ENCODE measurements around the gene BBS7. TPM values are rescaled to one million over a fixed set of nuclear protein-coding genes. Genes with fewer than 3 reads are reported as not detected.

The BBS7 gene
- total and polyA plus RNA-seq, 10 of the 15 experiments (the other 5 are each of a cell fraction or from before 2014, with no cell fraction given): 5.2 to 15.2 (median 9.0) TPM

DNA sequence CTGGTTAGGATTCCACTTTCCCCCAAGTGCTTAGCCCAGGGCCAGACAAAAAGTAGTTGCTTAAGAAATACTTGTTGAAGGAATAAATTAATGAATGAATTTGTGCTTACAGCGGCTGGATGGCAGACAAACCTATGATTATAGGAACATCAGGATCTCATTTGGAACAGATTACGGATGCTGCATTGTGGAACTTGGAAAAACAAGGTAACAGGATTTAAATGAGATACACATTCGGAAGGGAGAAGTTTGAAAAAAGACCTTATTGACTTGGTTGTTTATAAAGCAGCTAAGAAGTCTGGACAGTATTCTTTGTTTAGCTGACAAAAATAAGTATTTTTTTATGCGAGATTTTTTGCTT, 68.6 kb downstream of the BBS7 start:
- intact Hi-C loops (cut with micrococcal nuclease; ENCODE audit: unreplicated experiment): loop anchor here (1.0 kb wide), 1 partner anchor 19 kb away; no protein-coding TSS in a partner anchor
- Histone ChIP-seq H2AFZ (ENCODE audit: control insufficient read depth, low read depth, low read length) (peak overlapping the region; percentile 97), H3K4me3 (peak overlapping the region; percentile 79), H4K20me1 (ENCODE audit: control insufficient read depth, insufficient read depth) (no peaks in the 10 kb centered on the region), H3K9ac (ENCODE audit: control insufficient read depth, insufficient read depth, low read length) (peak overlapping the region; percentile 96), H3K36me3 (ENCODE audit: control insufficient read depth in 2 of 2, insufficient read depth in 2 of 2, low read length in 1 of 2) (peaks cover 0 to 18% of the 10 kb centered on the region in 2 experiments; a peak in 1 of 4 replicates), H3K4me1 (ENCODE audit: control insufficient read depth, insufficient read depth, low read length) (peaks cover 15% of the 10 kb centered on the region), H3K27ac (ENCODE audit: control insufficient read depth, insufficient read depth) (peak overlapping the region; percentile 94), H3K4me2 (ENCODE audit: control insufficient read depth, insufficient read depth) (peak overlapping the region; percentile 76), H3K79me2 (ENCODE audit: control insufficient read depth, insufficient read depth, low read length) (peaks cover 38% of the 10 kb centered on the region), H3K9me3 (replicated peaks; ENCODE audit: control insufficient read depth, insufficient read depth, low read length) (no peaks in the 10 kb centered on the region), H3K27me3 (replicated peaks in 1 of 2; ENCODE audit: control insufficient read depth in 2 of 2, insufficient read depth in 2 of 2, low read length in 1 of 2) (no peaks in the 10 kb centered on the region)
- RAD21 ChIA-PET (ENCODE audit: unreplicated experiment): interaction anchor here (0.6 to 3.3 kb wide), 4 partner anchors 9 to 68 kb away, joined by 3 to 28 read pairs (median 6); partner anchors contain the start of genes BBS7 and CCNA2
- TF ChIP-seq CHD1 (IDR thresholded peaks at IDR 0.05; ENCODE audit: low read depth, low read length): no peak
- peak; percentile 20 for TF ChIP-seq HDAC6 (IDR thresholded peaks at IDR 0.05; ENCODE audit: unreplicated experiment)
- CTCF ChIA-PET: interaction anchor here (1.9 kb wide), 1 partner anchor 16 kb away, joined by 6 read pairs; no protein-coding TSS in a partner anchor
- BruUV-seq (replicated peaks): no TSS peak
- DNase-seq (ENCODE audit: low read depth, low spot score) (no peak), FAIRE-seq (no peak), ATAC-seq (no peak)
- POLR2A ChIA-PET: interaction anchor here (0.7 to 3.6 kb wide), 10 partner anchors 9 to 24 kb away, joined by 3 to 19 read pairs (median 4); no protein-coding TSS in a partner anchor
- WGBS (ENCODE audit: insufficient coverage, insufficient replicate concordance, low lambda C conversion rate, missing lambda C conversion rate): 7% methylated on average over 4 of the region's 4 CpGs
- in situ Hi-C loops (cut with MboI): no loop called here
- SMC1A ChIA-PET (ENCODE audit: uncharacterized antibody, unreplicated experiment): interaction anchor here (0.6 to 3.5 kb wide), 6 partner anchors 11 to 145 kb away, joined by 3 to 34 read pairs (median 4); no protein-coding TSS in a partner anchor

DNA sequence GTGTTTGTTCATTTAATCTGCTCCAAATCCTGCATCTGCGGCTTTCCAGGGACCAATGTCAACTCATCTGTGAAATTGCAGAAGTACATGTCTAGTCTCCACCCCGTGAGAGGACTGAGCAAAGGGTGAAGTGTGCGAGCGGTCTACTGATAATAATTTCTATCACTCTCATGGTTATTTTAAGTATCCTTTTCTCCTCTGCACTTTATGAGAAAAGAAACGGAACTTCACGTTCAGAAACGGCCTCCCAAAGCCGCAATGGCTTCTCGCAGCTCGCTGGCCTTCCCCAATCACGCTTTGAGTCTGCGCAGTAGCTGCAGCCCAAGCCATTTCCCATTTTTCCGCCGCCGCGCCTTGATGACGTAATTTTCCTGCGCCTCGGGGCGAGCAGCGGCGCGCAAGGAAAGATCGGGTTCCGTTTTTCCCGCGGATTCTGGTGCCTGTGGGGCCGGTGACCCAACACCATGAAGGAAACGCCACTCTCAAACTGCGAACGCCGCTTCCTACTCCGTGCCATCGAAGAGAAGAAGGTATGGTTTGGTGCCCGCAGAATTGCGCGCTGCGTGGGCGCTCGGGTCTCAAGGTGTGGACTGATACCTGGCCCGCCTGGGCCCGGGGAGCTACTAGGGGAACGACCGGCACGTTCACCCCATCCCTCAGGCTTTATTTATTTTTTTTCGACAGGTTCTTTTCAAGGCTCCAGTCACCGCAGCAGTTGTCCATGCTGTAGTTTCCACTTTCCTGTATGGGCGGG, 69.1 kb downstream of the BBS7 start, which contains the start of gene EXOSC9:
Gene EXOSC9 (plus strand): TSS at position 363 of the 754 bp plus-strand sequence. CDS start 102 bp downstream, at position 465.
- peak within 1 kb of the TSS; percentile 76 for H3K4me2 ChIP-seq (ENCODE audit: control insufficient read depth, insufficient read depth)
- in situ Hi-C loops (cut with MboI): no loop called here
- POLR2A ChIA-PET: interaction anchor here (0.7 to 3.6 kb wide), 11 partner anchors 10 to 24 kb away, joined by 3 to 19 read pairs (median 5); no protein-coding TSS in a partner anchor
- TF ChIP-seq DPF2 (IDR thresholded peaks at IDR 0.05) (peak; percentile 67; the same call in 1 of the 2 replicates), GABPA (IDR thresholded peaks at IDR 0.05; ENCODE audit: low read depth) (no peak), CHD1 (IDR thresholded peaks at IDR 0.05; ENCODE audit: low read depth, low read length) (0 out of 2 replicates have a peak, but pooled peaks have one; percentile 14), ATF7 (IDR thresholded peaks at IDR 0.05; ENCODE audit: low read depth) (peak; percentile 99), MXI1 (IDR thresholded peaks at IDR 0.05; ENCODE audit: low read depth, low read length) (peak; percentile 91), NFIC (IDR thresholded peaks at IDR 0.05; ENCODE audit: low read depth, low read length) (peak; percentile 77), JUND (IDR thresholded peaks at IDR 0.05; ENCODE audit: low read depth, low read length) (peak; percentile 36; the same call in 1 of the 2 replicates), JUNB (IDR thresholded peaks at IDR 0.05) (no peak), TAF1 (IDR thresholded peaks at IDR 0.05; ENCODE audit: borderline replicate concordance, low read depth, low read length) (peak; percentile 73)
- TF ChIP-seq, protein P1, sequence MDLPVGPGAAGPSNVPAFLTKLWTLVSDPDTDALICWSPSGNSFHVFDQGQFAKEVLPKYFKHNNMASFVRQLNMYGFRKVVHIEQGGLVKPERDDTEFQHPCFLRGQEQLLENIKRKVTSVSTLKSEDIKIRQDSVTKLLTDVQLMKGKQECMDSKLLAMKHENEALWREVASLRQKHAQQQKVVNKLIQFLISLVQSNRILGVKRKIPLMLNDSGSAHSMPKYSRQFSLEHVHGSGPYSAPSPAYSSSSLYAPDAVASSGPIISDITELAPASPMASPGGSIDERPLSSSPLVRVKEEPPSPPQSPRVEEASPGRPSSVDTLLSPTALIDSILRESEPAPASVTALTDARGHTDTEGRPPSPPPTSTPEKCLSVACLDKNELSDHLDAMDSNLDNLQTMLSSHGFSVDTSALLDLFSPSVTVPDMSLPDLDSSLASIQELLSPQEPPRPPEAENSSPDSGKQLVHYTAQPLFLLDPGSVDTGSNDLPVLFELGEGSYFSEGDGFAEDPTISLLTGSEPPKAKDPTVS (IDR thresholded peaks at IDR 0.05; ENCODE audit: low read depth, low read length): no peak
- TF ChIP-seq, protein P2, sequence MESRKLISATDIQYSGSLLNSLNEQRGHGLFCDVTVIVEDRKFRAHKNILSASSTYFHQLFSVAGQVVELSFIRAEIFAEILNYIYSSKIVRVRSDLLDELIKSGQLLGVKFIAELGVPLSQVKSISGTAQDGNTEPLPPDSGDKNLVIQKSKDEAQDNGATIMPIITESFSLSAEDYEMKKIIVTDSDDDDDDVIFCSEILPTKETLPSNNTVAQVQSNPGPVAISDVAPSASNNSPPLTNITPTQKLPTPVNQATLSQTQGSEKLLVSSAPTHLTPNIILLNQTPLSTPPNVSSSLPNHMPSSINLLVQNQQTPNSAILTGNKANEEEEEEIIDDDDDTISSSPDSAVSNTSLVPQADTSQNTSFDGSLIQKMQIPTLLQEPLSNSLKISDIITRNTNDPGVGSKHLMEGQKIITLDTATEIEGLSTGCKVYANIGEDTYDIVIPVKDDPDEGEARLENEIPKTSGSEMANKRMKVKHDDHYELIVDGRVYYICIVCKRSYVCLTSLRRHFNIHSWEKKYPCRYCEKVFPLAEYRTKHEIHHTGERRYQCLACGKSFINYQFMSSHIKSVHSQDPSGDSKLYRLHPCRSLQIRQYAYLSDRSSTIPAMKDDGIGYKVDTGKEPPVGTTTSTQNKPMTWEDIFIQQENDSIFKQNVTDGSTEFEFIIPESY (IDR thresholded peaks at IDR 0.05): no peak

More for the DNA sequence above, 69.1 kb downstream of the BBS7 start, which contains the start of gene EXOSC9:
- Histone ChIP-seq H3K36me3 (ENCODE audit: control insufficient read depth in 2 of 2, insufficient read depth in 2 of 2, low read length in 1 of 2) (peaks cover 0 to 15% of the 10 kb centered on the region in 2 experiments; a peak in 1 of 4 replicates), H3K27me3 (replicated peaks in 1 of 2; ENCODE audit: control insufficient read depth in 2 of 2, insufficient read depth in 2 of 2, low read length in 1 of 2) (no peaks in the 10 kb centered on the region), H3K4me3 (peak within 1 kb of the TSS; percentile 79), H3K9ac (ENCODE audit: control insufficient read depth, insufficient read depth, low read length) (peak within 1 kb of the TSS; percentile 96), H2AFZ (ENCODE audit: control insufficient read depth, low read depth, low read length) (peak within 1 kb of the TSS; percentile 97), H4K20me1 (ENCODE audit: control insufficient read depth, insufficient read depth) (no peaks in the 10 kb centered on the region), H3K9me3 (replicated peaks; ENCODE audit: control insufficient read depth, insufficient read depth, low read length) (no peaks in the 10 kb centered on the region), H3K4me1 (ENCODE audit: control insufficient read depth, insufficient read depth, low read length) (peaks cover 19% of the 10 kb centered on the region), H3K27ac (ENCODE audit: control insufficient read depth, insufficient read depth) (peak within 1 kb of the TSS; percentile 94), H3K79me2 (ENCODE audit: control insufficient read depth, insufficient read depth, low read length) (peaks cover 38% of the 10 kb centered on the region)
- TSS peak; percentile 66 for BruUV-seq (replicated peaks)
- ATAC-seq (peak; percentile 86), DNase-seq (ENCODE audit: low read depth, low spot score) (peak; percentile 88), FAIRE-seq (peak; percentile 90)
- intact Hi-C loops (cut with micrococcal nuclease; ENCODE audit: unreplicated experiment): loop anchor here (1.0 kb wide), 1 partner anchor 19 kb away; no protein-coding TSS in a partner anchor
- WGBS (ENCODE audit: insufficient coverage, insufficient replicate concordance, low lambda C conversion rate, missing lambda C conversion rate): 1% methylated on average over 48 of the region's 48 CpGs
- ChIA-PET RAD21 (ENCODE audit: unreplicated experiment) (interaction anchor here (1.7 to 3.3 kb wide), 3 partner anchors 23 to 69 kb away, joined by 3 to 28 read pairs (median 8); partner anchors contain the start of genes BBS7 and CCNA2), CTCF (interaction anchor here (0.9 to 1.9 kb wide), 3 partner anchors 12 to 59 kb away, joined by 3 to 6 read pairs (median 3); no protein-coding TSS in a partner anchor), SMC1A (ENCODE audit: uncharacterized antibody, unreplicated experiment) (interaction anchor here (0.6 to 3.5 kb wide), 6 partner anchors 10 to 145 kb away, joined by 3 to 34 read pairs (median 4); no protein-coding TSS in a partner anchor)
